ENCODE results near the gene RCCD1. TPM values are rescaled to one million over a fixed set of nuclear protein-coding genes. Genes with fewer than 3 reads are reported as not detected.
"Not testable (repeated sequence)": the region's sequence is repeated elsewhere in the genome, so short reads cannot be mapped to it uniquely, and the experiment has no call there.

RCCD1 gene, protein sequence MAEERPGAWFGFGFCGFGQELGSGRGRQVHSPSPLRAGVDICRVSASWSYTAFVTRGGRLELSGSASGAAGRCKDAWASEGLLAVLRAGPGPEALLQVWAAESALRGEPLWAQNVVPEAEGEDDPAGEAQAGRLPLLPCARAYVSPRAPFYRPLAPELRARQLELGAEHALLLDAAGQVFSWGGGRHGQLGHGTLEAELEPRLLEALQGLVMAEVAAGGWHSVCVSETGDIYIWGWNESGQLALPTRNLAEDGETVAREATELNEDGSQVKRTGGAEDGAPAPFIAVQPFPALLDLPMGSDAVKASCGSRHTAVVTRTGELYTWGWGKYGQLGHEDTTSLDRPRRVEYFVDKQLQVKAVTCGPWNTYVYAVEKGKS
- 16.0 and 20.1 TPM in 2 replicates for polyA plus RNA-seq (2014; cell fraction: cytosol; rRNA removed)
- polyA plus RNA-seq (2014; cell fraction: nucleus; rRNA removed), result 57.0 and 66.6 TPM in 2 replicates

DNA sequence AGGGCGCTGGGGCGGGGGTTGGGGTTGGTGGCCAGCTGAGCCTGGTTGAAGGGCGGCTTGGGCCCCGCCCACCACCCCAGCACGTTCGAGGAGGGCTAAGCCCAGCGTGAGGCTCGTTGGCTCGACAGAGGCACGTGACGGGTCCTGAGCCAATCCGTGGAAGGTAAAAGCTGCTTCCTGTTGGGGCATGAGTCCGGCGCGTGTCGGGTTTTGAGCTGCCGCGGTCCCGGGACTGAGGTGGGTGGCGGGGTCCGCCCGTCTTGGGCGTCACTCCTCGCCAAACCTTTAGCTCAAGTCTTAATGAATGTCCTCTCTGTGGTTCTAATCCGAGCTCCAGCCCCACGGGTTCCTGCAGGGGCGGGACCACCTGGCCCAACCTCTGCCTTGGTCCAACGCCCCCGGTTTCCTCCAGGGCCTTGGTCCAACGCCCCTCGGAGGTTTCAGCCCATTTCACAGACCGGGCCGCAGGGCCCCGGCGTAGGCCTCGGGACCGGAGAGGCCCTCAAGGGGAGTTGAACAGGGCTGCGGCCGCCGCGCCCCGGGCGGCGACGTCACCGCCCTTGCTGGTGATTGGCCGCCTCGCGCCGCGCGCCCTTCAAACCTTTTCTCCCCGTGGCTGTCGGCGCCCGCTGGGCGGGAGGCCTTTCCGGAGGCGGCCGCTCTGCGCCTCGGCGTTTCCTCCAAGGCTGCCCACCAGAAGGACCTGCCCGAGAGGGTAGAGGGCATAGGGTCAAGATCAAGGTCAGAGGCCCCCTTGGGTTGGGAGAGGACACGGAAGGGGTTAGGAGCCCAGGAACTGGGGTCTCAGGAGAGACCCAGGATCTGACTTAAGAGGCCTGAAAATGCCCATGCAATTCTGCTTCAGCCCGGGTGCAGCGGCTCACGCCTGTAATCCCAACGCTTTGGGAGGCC lies at the start of gene RCCD1:
Gene RCCD1 (plus strand): TSS at position 173 of the 912 bp plus-strand sequence. CDS start 1,851 bp downstream, outside the sequence.
- peak; percentile 76 for DNase-seq (ENCODE audit: low spot score)

- no peak for DNase-seq (ENCODE audit: low spot score)
These were observed 49.1 kb upstream of the RCCD1 start for GRCh38 chr15:90905306-90906180.

GRCh38 chr15:90906181-90906849 lies 48.4 kb upstream of the RCCD1 start:
- DNase-seq (ENCODE audit: low spot score), result no peak

DNA sequence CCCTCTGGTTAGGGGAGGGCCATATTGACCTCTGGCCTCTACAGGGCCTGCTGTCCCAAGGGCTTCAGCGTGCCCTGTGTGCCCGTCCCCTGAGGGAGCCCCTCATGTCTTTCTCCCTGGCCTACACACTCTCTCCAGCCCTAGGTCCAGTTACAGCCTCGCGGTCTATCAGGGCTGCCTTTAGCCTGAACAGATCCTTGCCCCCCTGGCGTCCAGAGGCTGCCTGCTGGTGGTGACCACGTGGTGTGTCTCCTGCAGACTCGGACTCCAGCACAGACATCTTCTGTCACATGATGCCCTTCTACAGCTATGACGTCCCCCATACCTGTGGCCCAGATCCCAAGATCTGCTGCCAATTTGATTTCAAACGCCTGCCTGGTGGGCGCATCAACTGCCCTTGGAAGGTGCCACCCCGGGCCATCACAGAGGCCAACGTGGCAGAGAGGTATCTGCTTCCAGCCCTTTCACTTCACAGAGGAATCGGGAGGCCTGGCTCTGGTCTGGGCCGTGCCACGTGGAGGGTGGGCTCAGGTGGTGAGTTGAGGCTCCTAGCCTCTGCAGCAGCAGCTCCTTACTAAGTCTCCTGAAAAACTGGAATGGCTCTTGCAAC lies 47.5 kb upstream of the RCCD1 start:
- DNase-seq (ENCODE audit: low spot score), result no peak

DNA sequence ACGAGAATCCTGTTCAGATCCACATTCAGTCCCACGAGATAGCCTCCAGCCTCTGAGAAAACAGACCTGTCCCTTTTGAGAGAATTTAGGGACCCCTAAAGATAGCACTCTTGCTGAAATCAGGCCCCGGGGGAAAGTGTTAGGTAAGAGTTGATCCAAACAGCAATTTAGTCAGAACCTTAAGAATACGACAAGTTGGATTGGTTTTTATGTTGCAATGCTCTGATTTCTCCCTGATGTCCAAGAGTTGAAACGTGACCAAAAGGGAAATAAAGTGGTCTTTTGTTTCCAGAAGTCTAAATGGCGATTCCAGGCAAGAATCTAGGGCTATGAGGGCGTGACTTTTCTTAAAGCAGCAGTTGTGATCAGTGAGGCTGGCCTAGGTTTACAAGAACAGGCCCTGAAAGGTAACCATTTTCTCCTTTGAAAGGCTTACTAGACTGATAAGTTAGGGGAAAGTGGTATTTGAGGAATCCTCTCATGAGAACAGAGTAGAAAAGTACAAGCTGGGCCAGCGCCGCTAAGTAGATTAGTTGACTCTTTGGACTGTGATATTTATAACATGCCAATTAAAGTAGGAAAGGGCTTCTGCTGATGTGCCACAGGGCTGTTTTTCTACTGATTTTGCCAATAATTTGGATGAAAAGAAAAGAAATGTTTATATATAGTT lies 46.7 kb upstream of the RCCD1 start:
- no peak for DNase-seq (ENCODE audit: low spot score)

GRCh38 chr15:90909449-90909848 lies 45.2 kb upstream of the RCCD1 start:
- not testable (repeated sequence) for DNase-seq (ENCODE audit: low spot score)

DNA sequence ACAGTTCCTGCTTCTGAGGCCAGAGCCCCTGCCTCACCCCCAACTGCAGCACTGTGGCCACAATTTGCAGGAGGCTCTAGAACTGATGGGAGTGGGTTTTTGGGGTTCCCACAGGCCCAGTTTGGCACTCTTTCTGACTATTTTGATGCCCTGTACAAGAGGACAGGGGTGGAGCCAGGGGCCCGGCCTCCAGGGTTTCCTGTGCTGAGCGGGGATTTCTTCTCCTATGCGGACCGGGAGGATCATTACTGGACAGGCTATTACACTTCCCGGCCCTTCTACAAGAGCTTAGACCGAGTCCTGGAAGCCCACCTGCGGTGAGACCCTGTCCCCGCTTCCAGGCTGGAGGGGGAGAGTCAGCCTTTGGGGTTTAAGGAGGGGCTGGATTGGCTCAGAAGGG lies 44.7 kb upstream of the RCCD1 start:
- DNase-seq (ENCODE audit: low spot score), result no peak

DNA sequence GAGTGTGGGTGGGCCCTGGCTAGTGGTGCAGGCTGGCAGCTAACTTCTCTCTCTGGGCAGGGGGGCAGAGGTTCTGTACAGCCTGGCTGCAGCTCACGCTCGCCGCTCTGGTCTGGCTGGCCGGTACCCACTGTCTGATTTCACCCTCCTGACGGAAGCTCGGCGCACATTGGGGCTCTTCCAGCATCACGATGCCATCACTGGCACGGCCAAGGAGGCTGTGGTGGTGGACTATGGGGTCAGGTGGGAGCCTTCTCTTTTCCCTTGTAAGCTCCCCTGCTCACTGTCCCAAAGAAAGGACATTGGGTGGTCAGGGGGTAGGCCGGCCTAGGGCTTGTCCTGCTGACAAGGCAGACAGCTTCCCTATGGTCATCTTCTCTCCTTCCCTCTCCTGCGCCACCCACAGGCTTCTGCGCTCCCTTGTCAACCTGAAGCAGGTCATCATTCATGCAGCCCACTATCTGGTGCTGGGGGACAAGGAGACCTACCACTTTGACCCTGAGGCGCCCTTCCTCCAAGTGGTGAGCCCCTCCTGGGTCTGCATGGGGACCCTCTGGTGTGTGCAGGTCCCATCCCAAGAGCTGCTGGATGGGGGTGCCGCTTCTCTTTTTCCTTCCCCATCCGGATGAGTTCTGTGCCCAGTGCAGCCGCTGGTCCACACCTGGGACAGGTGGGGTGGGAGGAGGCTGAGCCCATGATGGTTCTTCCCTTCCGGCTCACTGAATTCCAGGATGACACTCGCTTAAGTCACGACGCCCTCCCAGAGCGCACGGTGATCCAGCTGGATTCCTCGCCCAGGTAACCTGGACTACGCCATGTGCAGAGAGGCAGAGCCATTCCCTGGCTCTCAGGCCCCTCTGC lies 44.0 kb upstream of the RCCD1 start:
- DNase-seq (ENCODE audit: low spot score), result no peak

DNA sequence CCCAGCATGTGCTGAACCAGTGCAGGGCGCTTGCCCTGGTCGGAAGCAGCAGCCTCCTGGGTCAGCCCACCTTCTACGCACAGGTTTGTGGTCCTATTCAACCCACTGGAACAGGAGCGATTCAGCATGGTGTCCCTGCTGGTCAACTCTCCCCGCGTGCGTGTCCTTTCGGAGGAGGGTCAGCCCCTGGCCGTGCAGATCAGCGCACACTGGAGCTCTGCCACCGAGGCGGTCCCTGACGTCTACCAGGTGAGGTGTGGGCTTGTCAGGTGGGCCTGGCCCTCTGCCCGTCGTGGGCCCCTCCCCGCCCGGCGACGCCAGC lies 43.4 kb upstream of the RCCD1 start:
- no peak for DNase-seq (ENCODE audit: low spot score)

- DNase-seq (ENCODE audit: low spot score), result no peak
These were observed 42.5 kb upstream of the RCCD1 start for GRCh38 chr15:90911906-90912769.

DNA sequence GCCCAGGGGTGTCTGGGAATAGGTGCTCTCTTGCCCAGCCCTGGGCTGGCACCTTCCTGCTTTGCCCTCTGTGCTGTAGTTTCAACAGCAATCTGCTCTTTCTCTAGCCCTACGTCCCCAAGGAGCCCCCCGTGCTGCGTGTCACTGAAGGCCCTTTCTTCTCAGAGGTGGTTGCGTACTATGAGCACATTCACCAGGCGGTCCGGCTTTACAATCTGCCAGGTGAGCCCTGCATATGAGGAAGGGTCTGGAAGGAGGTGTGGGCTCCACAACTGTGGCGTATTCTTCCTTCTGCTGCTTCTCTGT lies 42.0 kb upstream of the RCCD1 start:
- no peak for DNase-seq (ENCODE audit: low spot score)

- no peak for DNase-seq (ENCODE audit: low spot score)
These were observed 41.2 kb upstream of the RCCD1 start for GRCh38 chr15:90913398-90913944.

DNA sequence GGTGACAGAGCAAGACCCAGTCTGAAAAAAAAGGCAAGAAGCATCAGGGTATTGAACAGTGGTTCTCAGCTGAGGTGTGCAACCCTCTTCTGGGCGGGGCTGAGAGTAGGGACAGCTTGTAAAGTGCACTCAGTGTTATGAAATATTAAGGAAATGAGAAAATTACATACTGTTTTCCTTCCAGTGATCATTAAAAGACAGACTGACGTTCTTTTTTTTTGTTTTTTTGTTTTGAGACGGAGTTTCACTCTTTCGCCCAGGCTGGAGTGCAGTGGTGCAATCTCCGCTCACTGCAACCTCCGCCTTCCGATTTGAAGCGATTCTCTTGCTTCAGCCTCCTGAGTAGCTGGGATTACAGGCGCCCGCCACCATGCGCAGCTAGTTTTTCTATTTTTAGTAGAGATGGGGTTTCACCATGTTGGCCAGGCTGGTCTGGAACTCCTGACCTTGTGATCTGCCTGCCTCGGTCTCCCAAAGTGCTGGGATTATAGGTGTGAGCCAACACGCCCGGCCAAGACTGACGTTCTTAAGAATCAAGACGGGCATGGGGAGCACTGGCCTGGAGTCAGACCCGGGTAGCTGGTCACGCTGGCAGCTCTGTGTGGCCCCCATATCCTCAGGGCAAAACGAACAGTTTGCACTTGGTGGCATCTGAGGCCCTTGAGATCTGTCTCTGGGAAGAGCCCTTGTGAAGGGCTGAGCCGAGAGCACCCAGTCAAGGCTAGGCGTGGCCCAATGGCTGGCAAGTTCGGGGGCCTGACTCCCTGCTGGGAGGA lies 40.2 kb upstream of the RCCD1 start:
- DNase-seq (ENCODE audit: low spot score), result no peak

DNA sequence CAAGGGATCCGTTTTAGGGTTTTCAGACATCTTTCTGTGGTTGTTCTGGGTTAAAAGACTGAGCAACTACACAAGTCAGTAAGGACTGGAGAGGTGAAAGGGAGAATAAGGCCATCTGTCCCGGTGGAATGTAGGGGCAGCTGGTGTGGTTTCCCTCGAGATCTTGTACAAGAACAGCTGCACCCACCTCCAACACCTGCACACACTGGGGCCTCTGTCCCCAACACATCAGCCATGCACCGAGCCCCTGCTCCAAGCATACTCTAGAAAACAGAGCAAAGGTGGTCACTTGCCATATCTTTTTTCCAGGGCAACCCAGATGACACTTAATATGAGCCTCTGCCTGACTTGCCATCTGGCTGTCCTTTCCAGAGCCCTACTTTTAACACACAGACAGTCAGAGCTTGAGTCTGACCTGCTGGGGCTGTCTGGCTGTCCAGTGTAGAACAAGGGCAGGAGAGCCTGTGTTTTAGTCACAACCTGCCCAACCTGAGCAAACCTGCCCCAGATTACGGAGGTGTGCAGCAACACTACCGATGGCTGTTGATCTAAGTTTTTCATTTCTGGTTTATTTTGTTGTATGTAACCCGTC lies 39.4 kb upstream of the RCCD1 start:
- DNase-seq (ENCODE audit: low spot score), result peak; percentile 19

DNA sequence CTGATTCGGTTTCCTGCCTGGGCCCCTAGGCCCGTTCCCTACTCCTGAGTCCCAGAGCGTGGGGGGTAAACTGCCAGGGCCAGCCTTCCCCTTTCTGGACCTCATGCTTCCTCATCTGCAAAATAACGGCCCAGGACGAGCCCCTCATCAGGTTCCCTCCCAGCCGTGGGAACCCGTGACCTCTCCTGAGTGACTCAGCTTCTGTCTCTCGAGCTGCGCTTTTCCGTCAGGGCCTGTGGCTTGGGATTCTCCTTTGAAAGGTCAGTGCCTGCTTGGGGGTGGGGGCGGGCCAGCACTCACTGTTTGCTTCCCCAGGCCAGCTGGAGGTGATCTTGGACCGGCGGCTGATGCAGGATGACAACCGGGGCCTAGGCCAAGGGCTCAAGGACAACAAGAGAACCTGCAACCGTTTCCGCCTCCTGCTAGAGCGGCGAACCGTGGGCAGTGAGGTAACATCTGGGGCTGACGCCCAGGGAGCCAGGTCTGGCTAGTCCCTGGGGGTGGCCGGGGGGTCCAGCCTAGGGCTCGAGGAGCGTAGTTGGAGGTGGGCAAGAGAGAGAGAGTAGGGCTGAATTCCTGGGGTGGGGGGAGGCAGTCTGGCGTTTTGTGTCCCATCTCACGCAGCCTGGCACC lies 38.8 kb upstream of the RCCD1 start:
- no peak for DNase-seq (ENCODE audit: low spot score)

GRCh38 chr15:90916461-90916860 lies 38.2 kb upstream of the RCCD1 start:
- no peak for DNase-seq (ENCODE audit: low spot score)
